ENCODE data around the gene TOP3B. TPM values are rescaled to one million over a fixed set of nuclear protein-coding genes. Genes with fewer than 3 reads are reported as not detected.

Gene TOP3B
- total and polyA plus RNA-seq, 4 donors: 7.4 to 37.2 (median 21.5) TPM

GRCh38 chr22:22023581-22024137 is 41.1 kb upstream of the TOP3B start:
- H3K27me3 ChIP-seq (ENCODE audit: control insufficient read depth in 1 of 2, insufficient read depth in 2 of 2, low read length in 1 of 2): no peaks in the 10 kb centered on the region
- H3K36me3 ChIP-seq (ENCODE audit: control insufficient read depth in 1 of 2, insufficient read depth in 2 of 2, low read length in 1 of 2): no peaks in the 10 kb centered on the region
- H3K4me1 ChIP-seq (ENCODE audit: control insufficient read depth in 1 of 2, insufficient read depth in 2 of 2, low read length in 2 of 2): no peaks in the 10 kb centered on the region
- DNase-seq (no peak), ATAC-seq (ENCODE audit: low FRiP score) (no peak)
- WGBS, 2 donors: 75 to 93% methylated on average over 4 of the region's 4 CpGs
- no peaks in the 10 kb centered on the region for H3K9me3 ChIP-seq (ENCODE audit: control insufficient read depth, low read length)
- no peak overlapping the region for H3K27ac ChIP-seq (ENCODE audit: low read depth in 1 of 2, low read length in 2 of 2)
- intact Hi-C loops (cut with DNase I): no loop called here
- no peak overlapping the region for H3K4me3 ChIP-seq (ENCODE audit: low read length in 2 of 2)

DNA sequence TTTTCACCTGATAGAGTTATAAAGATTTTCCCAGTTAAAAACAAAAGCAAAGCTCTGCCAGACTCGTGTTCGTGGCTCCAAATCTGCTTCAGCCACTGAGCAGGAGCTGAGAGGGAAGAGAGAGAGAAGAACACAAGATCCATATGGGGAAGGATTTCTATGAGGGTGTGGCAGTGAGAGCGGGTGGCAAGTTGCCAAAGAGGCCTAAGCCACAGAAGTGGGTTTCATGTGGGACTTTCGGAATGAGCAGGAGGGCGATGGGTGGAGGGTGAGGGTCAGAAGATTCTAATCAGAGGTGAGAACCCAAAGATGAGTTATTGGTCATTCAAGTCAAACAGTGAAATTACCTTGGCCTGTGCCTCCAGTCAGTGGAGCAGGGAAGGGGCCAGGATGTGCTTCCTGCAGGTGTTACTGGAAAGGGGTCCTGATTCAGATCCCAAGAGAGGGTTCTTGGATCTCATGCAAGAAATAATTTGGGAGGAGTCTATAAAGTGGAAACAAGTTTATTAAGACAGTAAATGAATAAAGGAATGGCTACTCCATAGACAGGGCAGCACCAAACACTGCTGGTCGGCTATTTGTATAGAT is 40.5 kb upstream of the TOP3B start:
- DNase-seq: no peak
- Histone ChIP-seq H3K27me3 (ENCODE audit: control insufficient read depth in 1 of 2, insufficient read depth in 2 of 2, low read length in 1 of 2) (no peaks in the 10 kb centered on the region), H3K9me3 (ENCODE audit: control insufficient read depth, low read length) (no peaks in the 10 kb centered on the region), H3K4me3 (ENCODE audit: low read length in 2 of 2) (no peak overlapping the region), H3K27ac (ENCODE audit: low read depth in 1 of 2, low read length in 2 of 2) (no peak overlapping the region), H3K4me1 (ENCODE audit: control insufficient read depth in 1 of 2, insufficient read depth in 2 of 2, low read length in 2 of 2) (no peaks in the 10 kb centered on the region), H3K36me3 (ENCODE audit: control insufficient read depth in 1 of 2, insufficient read depth in 2 of 2, low read length in 1 of 2) (no peaks in the 10 kb centered on the region)
- WGBS, 2 donors: 80 to 81% methylated on average over 6 of the region's 6 CpGs
- intact Hi-C loops (cut with DNase I): no loop called here
- no peak for ATAC-seq (ENCODE audit: low FRiP score)

DNA sequence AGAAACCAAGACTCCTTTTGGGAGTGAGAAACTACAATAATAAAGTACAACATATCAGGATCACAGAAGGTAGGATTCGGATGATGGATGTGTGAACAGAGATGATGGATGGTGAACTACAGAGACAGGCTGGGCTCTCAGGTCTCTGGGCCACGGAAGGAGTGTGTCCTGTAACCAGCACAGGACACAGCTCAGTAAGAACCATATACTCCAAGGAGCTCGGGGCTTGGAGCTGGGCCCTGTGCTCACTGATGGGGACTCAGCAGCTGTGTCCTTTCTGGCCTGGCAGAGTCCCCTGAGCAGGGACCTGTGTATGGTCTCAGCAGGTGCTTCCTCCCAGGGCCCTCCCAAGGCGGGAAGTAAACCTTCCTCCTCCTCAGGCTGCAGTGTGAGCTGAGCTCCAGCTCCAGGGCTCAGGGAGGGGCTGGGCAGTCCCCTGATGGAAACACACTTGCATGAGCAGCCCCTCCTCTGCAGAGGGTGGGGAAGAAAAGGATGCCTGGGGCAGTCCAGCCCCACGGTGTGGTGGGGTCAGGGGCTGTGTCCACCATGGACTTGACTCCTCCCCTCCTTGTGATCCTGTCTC is 39.8 kb upstream of the TOP3B start:
- H3K36me3 ChIP-seq (ENCODE audit: control insufficient read depth in 1 of 2, insufficient read depth in 2 of 2, low read length in 1 of 2): no peaks in the 10 kb centered on the region
- no peak overlapping the region for H3K4me3 ChIP-seq (ENCODE audit: low read length in 2 of 2)
- ATAC-seq (ENCODE audit: low FRiP score) (no peak), DNase-seq (no peak)
- H3K27me3 ChIP-seq (ENCODE audit: control insufficient read depth in 1 of 2, insufficient read depth in 2 of 2, low read length in 1 of 2): no peaks in the 10 kb centered on the region
- no peaks in the 10 kb centered on the region for H3K4me1 ChIP-seq (ENCODE audit: control insufficient read depth in 1 of 2, insufficient read depth in 2 of 2, low read length in 2 of 2)
- H3K9me3 ChIP-seq (ENCODE audit: control insufficient read depth, low read length): no peaks in the 10 kb centered on the region
- H3K27ac ChIP-seq (ENCODE audit: low read depth in 1 of 2, low read length in 2 of 2): no peak overlapping the region
- intact Hi-C loops (cut with DNase I): no loop called here
- WGBS, 2 donors: 49 to 62% methylated on average over 5 of the region's 5 CpGs

- H3K4me3 ChIP-seq (ENCODE audit: low read length in 2 of 2): no peak overlapping the region
- DNase-seq: no peak
- 54 to 56% methylated on average over 1 of the region's 1 CpG for WGBS, 2 donors
- no peak overlapping the region for H3K27ac ChIP-seq (ENCODE audit: low read depth in 1 of 2, low read length in 2 of 2)
- intact Hi-C loops (cut with DNase I): no loop called here
- no peaks in the 10 kb centered on the region for H3K36me3 ChIP-seq (ENCODE audit: control insufficient read depth in 1 of 2, insufficient read depth in 2 of 2, low read length in 1 of 2)
- no peak for ATAC-seq (ENCODE audit: low FRiP score)
- H3K4me1 ChIP-seq (ENCODE audit: control insufficient read depth in 1 of 2, insufficient read depth in 2 of 2, low read length in 2 of 2): no peaks in the 10 kb centered on the region
- H3K27me3 ChIP-seq (ENCODE audit: control insufficient read depth in 1 of 2, insufficient read depth in 2 of 2, low read length in 1 of 2): no peaks in the 10 kb centered on the region
- H3K9me3 ChIP-seq (ENCODE audit: control insufficient read depth, low read length): no peaks in the 10 kb centered on the region
Measured at GRCh38 chr22:22021162-22021750, 38.7 kb upstream of the TOP3B start.

GRCh38 chr22:22020425-22020852 is 37.9 kb upstream of the TOP3B start:
- no peak for DNase-seq
- H3K4me3 ChIP-seq (ENCODE audit: low read length in 2 of 2): no peak overlapping the region
- no peaks in the 10 kb centered on the region for H3K4me1 ChIP-seq (ENCODE audit: control insufficient read depth in 1 of 2, insufficient read depth in 2 of 2, low read length in 2 of 2)
- ATAC-seq (ENCODE audit: low FRiP score): no peak
- no peak overlapping the region for H3K27ac ChIP-seq (ENCODE audit: low read depth in 1 of 2, low read length in 2 of 2)
- no peaks in the 10 kb centered on the region for H3K27me3 ChIP-seq (ENCODE audit: control insufficient read depth in 1 of 2, insufficient read depth in 2 of 2, low read length in 1 of 2)
- intact Hi-C loops (cut with DNase I): no loop called here
- H3K36me3 ChIP-seq (ENCODE audit: control insufficient read depth in 1 of 2, insufficient read depth in 2 of 2, low read length in 1 of 2): no peaks in the 10 kb centered on the region
- 74 to 84% methylated on average over 2 of the region's 2 CpGs for WGBS, 2 donors
- no peaks in the 10 kb centered on the region for H3K9me3 ChIP-seq (ENCODE audit: control insufficient read depth, low read length)

DNA sequence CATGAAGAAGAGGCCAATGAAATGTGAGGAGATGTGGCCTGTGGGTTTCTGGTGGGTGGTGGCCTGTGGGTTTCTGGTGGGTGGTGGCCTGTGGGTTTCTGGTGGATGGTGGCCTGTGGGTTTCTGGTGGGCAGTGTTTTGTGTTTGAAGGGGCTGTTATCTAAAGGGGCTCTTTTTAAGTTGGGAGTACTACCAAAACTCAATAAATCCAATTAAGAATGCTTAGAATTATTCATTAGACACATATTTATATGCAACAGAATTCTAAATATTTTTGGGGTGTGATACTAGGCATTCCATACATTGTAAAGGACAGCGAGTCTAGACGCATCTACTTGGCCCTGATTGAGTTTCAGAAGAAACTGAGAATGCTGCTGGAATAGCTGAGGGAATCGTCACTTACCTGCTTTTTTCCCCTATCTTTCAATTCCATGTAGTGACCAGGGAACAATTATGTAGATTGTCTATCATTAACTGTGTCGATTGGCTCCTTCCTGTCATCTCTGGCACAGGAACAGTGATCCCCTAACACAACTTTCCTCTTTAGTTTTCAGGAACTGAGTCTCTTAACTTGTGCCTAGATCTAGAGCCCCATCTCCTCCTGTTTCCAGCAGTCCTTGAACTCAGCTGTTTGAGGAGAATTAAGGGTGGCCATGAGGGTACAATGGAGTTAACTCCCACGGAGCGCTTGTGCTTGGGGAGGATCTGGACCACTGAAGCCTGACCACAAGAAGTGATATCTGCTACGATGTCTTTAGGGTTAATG is 37.3 kb upstream of the TOP3B start:
- no peak overlapping the region for H3K4me3 ChIP-seq (ENCODE audit: low read length in 2 of 2)
- no peaks in the 10 kb centered on the region for H3K27me3 ChIP-seq (ENCODE audit: control insufficient read depth in 1 of 2, insufficient read depth in 2 of 2, low read length in 1 of 2)
- no peaks in the 10 kb centered on the region for H3K9me3 ChIP-seq (ENCODE audit: control insufficient read depth, low read length)
- H3K4me1 ChIP-seq (ENCODE audit: control insufficient read depth in 1 of 2, insufficient read depth in 2 of 2, low read length in 2 of 2): no peaks in the 10 kb centered on the region
- intact Hi-C loops (cut with DNase I): no loop called here
- 79% methylated on average over 7 of the region's 7 CpGs for WGBS, 2 donors
- no peaks in the 10 kb centered on the region for H3K36me3 ChIP-seq (ENCODE audit: control insufficient read depth in 1 of 2, insufficient read depth in 2 of 2, low read length in 1 of 2)
- H3K27ac ChIP-seq (ENCODE audit: low read depth in 1 of 2, low read length in 2 of 2): no peak overlapping the region
- ATAC-seq (ENCODE audit: low FRiP score) (no peak), DNase-seq (no peak)

- Histone ChIP-seq H3K4me1 (ENCODE audit: control insufficient read depth in 1 of 2, insufficient read depth in 2 of 2, low read length in 2 of 2) (no peaks in the 10 kb centered on the region), H3K27ac (ENCODE audit: low read depth in 1 of 2, low read length in 2 of 2) (no peak overlapping the region), H3K36me3 (ENCODE audit: control insufficient read depth in 1 of 2, insufficient read depth in 2 of 2, low read length in 1 of 2) (no peaks in the 10 kb centered on the region), H3K9me3 (ENCODE audit: control insufficient read depth, low read length) (no peaks in the 10 kb centered on the region), H3K4me3 (ENCODE audit: low read length in 2 of 2) (no peak overlapping the region), H3K27me3 (ENCODE audit: control insufficient read depth in 1 of 2, insufficient read depth in 2 of 2, low read length in 1 of 2) (no peaks in the 10 kb centered on the region)
- intact Hi-C loops (cut with DNase I): no loop called here
- ATAC-seq (ENCODE audit: low FRiP score) (no peak), DNase-seq (no peak)
- WGBS, 2 donors: 89 to 92% methylated on average over 10 of the region's 10 CpGs
Measured at GRCh38 chr22:22018825-22019658, 36.5 kb upstream of the TOP3B start.

- Histone ChIP-seq H3K4me3 (ENCODE audit: low read length in 2 of 2) (no peak overlapping the region), H3K36me3 (ENCODE audit: control insufficient read depth in 1 of 2, insufficient read depth in 2 of 2, low read length in 1 of 2) (no peaks in the 10 kb centered on the region), H3K27ac (ENCODE audit: low read depth in 1 of 2, low read length in 2 of 2) (no peak overlapping the region), H3K4me1 (ENCODE audit: control insufficient read depth in 1 of 2, insufficient read depth in 2 of 2, low read length in 2 of 2) (no peaks in the 10 kb centered on the region), H3K9me3 (ENCODE audit: control insufficient read depth, low read length) (no peaks in the 10 kb centered on the region), H3K27me3 (ENCODE audit: control insufficient read depth in 1 of 2, insufficient read depth in 2 of 2, low read length in 1 of 2) (no peaks in the 10 kb centered on the region)
- intact Hi-C loops (cut with DNase I): no loop called here
- ATAC-seq (ENCODE audit: low FRiP score) (no peak), DNase-seq (no peak)
- 68 to 76% methylated on average over 3 of the region's 3 CpGs for WGBS, 2 donors
Measured at GRCh38 chr22:22015631-22016030, 33.0 kb upstream of the TOP3B start.

Measured in aorta (tissue), 5 donors.